HepG2 (cell line): ENCODE results near the gene ZMYND19. TPM values are rescaled to one million over a fixed set of nuclear protein-coding genes. Genes with fewer than 3 reads are reported as not detected.

Experiments used
- CHD4 ChIP-seq: fragments of 200-600 bp; sonication (generic); IDR thresholded peaks from 2 replicates; pipeline ENCODE4 v1.7.0; 2017; ENCODE audit warnings: mild to moderate bottlenecking, low read length, borderline replicate concordance
- HNRNPK ChIP-seq: fragments of 200-400 bp; formaldehyde crosslinking; IDR thresholded peaks from 2 replicates; pipeline ENCODE4 v1.6.1; 2018; ENCODE audit warnings: low read length, low read depth, moderate library complexity, mild to moderate bottlenecking; ENCODE audit not compliant: poor library complexity, severe bottlenecking
- IKZF1 ChIP-seq: fragments of 450-650 bp; IDR thresholded peaks from 2 replicates; pipeline ENCODE4 v1.7.1; 2016
- KDM2A ChIP-seq: sonication (generic); formaldehyde crosslinking; IDR thresholded peaks from 2 replicates; pipeline ENCODE4 v1.4.0; 2020; ENCODE audit warnings: low read depth, missing genetic modification reagents, borderline replicate concordance
- NFIC ChIP-seq: IDR thresholded peaks from 2 replicates; pipeline ENCODE4 v1.6.1; 2012; ENCODE audit warnings: mild to moderate bottlenecking, low read length, inconsistent platforms
- SMARCE1 ChIP-seq: fragments of 450-650 bp; IDR thresholded peaks from 2 replicates; pipeline ENCODE4 v1.6.1; 2017; ENCODE audit warnings: borderline replicate concordance
- SRY ChIP-seq: sonication (generic); formaldehyde crosslinking; IDR thresholded peaks from 2 replicates; pipeline ENCODE4 v1.8.0; 2022; ENCODE audit warnings: mild to moderate bottlenecking, missing genetic modification reagents
- THYN1 ChIP-seq: sonication (generic); formaldehyde crosslinking; IDR thresholded peaks from 2 replicates; pipeline ENCODE4 v1.8.1; 2023; ENCODE audit warnings: low read depth, mild to moderate bottlenecking, moderate library complexity, missing genetic modification reagents, borderline replicate concordance
- XRCC5 ChIP-seq: fragments of 200-400 bp; formaldehyde crosslinking; optimal IDR thresholded peaks from 2 replicates; pipeline ENCODE3; 2017; ENCODE audit warnings: mild to moderate bottlenecking, low read length
- ZBTB3 ChIP-seq: sonication (generic); formaldehyde crosslinking; IDR thresholded peaks from 2 replicates; pipeline ENCODE4 v1.4.0; 2020; ENCODE audit warnings: low read depth, mild to moderate bottlenecking, moderate library complexity, missing genetic modification reagents, borderline replicate concordance
- ZNF160 ChIP-seq: sonication (generic); formaldehyde crosslinking; IDR thresholded peaks from 2 replicates; pipeline ENCODE4 v1.8.0; 2022; ENCODE audit warnings: mild to moderate bottlenecking, inconsistent platforms, missing genetic modification reagents
- ZNF33B ChIP-seq: sonication (generic); formaldehyde crosslinking; IDR thresholded peaks from 2 replicates; pipeline ENCODE4 v1.5.1; 2020; ENCODE audit warnings: mild to moderate bottlenecking, missing genetic modification reagents
- ZNF607 ChIP-seq: sonication (generic); formaldehyde crosslinking; IDR thresholded peaks from 2 replicates; pipeline ENCODE4 v1.5.1; 2020; ENCODE audit warnings: missing genetic modification reagents, mild to moderate bottlenecking, borderline replicate concordance
- ZNF672 ChIP-seq: sonication (generic); formaldehyde crosslinking; IDR thresholded peaks from 2 replicates; pipeline ENCODE4 v1.8.1; 2022; ENCODE audit warnings: missing genetic modification reagents
- ZNF768 ChIP-seq: sonication (generic); formaldehyde crosslinking; IDR thresholded peaks from 2 replicates; pipeline ENCODE4 v1.4.0; 2020; ENCODE audit warnings: missing genetic modification reagents
- polyA plus RNA-seq, 8 experiments: library from polyadenylated mRNA; depleted of rRNA in 3 of 8; stranded (reverse) in 7 of 8; unstranded in 1 of 8; fragments of >200 nt; fragmentation: Illumina TruSeq in 4 of 8; extraction: Trizol in 4 of 8; gene quantifications; 2 replicates each; pipeline versions ENCODE4 v1.2.1 to v1.2.3, GENCODE V29; 2011 to 2016; ENCODE audit warnings: low read depth in 4 of 8, missing spikeins in 1 of 8, mixed read lengths in 1 of 8; ENCODE audit not compliant: insufficient read depth in 1 of 8
- total RNA-seq, 5 experiments: library from RNA; depleted of rRNA; stranded (reverse); fragments of >200 nt; fragmentation: Illumina TruSeq; extraction: Trizol; gene quantifications; 2 replicates each; pipeline ENCODE4 v1.2.3, GENCODE V29; 2016; ENCODE audit warnings: low read depth in 1 of 5
- TF ChIP-seq, protein P1 (sequence below): sonication (generic); formaldehyde crosslinking; IDR thresholded peaks from 2 replicates; pipeline ENCODE4 v1.4.0; 2020; ENCODE audit warnings: missing genetic modification reagents
- TF ChIP-seq, protein P2 (sequence below): sonication (generic); formaldehyde crosslinking; IDR thresholded peaks from 2 replicates; pipeline ENCODE4 v1.5.0; 2020; ENCODE audit warnings: mild to moderate bottlenecking, missing genetic modification reagents
- TF ChIP-seq, protein P3 (sequence below): sonication (generic); formaldehyde crosslinking; IDR thresholded peaks from 2 replicates; pipeline ENCODE4 v1.4.0; 2020; ENCODE audit warnings: missing genetic modification reagents
- TF ChIP-seq, protein P4 (sequence below): sonication (generic); formaldehyde crosslinking; IDR thresholded peaks from 2 replicates; pipeline ENCODE4 v1.4.0; 2020; ENCODE audit warnings: mild to moderate bottlenecking, missing genetic modification reagents

Gene ZMYND19
- total and polyA plus RNA-seq, 2 of the 13 experiments (the other 11 are each of a cell fraction or from before 2014, with no cell fraction given) = 21.3 to 38.7 TPM

DNA sequence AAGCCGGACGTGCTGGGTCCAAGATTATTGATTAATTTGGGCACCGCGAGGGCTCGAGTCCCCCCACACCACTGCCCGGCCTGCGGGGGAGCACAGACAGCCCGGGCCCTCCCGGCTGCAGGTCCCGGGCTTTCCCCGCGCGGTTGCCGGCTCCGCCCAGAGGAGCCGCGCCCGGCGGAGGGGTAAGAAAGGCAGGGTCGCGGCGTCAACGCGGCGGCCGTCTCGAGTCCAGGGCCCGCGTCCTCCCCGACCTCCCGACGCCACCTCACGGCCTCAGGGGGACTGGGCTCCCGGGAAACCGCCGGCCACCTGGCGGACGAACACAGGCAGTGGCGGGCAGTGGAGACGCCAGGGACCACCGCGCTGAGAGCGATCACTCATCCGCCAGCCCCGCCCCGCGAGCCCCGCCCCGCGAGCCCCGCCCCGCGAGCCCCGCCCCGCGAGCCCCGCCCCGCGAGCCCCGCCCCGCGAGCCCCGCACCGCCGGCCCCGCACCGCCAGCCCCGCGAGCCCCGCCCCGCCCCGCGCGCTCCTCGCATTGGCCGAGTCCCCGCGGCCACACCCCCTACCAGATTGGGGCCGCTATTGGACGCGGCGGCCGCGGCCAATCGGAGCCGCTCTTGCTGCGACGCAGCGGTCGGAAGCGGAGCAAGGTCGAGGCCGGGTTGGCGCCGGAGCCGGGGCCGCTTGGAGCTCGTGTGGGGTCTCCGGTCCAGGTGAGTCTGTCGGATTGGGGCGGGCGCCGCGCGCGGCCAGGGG is 38.9 kb downstream of the ZMYND19 start, which contains the start of gene MRPL41 (continued):
- TF ChIP-seq, protein P1, sequence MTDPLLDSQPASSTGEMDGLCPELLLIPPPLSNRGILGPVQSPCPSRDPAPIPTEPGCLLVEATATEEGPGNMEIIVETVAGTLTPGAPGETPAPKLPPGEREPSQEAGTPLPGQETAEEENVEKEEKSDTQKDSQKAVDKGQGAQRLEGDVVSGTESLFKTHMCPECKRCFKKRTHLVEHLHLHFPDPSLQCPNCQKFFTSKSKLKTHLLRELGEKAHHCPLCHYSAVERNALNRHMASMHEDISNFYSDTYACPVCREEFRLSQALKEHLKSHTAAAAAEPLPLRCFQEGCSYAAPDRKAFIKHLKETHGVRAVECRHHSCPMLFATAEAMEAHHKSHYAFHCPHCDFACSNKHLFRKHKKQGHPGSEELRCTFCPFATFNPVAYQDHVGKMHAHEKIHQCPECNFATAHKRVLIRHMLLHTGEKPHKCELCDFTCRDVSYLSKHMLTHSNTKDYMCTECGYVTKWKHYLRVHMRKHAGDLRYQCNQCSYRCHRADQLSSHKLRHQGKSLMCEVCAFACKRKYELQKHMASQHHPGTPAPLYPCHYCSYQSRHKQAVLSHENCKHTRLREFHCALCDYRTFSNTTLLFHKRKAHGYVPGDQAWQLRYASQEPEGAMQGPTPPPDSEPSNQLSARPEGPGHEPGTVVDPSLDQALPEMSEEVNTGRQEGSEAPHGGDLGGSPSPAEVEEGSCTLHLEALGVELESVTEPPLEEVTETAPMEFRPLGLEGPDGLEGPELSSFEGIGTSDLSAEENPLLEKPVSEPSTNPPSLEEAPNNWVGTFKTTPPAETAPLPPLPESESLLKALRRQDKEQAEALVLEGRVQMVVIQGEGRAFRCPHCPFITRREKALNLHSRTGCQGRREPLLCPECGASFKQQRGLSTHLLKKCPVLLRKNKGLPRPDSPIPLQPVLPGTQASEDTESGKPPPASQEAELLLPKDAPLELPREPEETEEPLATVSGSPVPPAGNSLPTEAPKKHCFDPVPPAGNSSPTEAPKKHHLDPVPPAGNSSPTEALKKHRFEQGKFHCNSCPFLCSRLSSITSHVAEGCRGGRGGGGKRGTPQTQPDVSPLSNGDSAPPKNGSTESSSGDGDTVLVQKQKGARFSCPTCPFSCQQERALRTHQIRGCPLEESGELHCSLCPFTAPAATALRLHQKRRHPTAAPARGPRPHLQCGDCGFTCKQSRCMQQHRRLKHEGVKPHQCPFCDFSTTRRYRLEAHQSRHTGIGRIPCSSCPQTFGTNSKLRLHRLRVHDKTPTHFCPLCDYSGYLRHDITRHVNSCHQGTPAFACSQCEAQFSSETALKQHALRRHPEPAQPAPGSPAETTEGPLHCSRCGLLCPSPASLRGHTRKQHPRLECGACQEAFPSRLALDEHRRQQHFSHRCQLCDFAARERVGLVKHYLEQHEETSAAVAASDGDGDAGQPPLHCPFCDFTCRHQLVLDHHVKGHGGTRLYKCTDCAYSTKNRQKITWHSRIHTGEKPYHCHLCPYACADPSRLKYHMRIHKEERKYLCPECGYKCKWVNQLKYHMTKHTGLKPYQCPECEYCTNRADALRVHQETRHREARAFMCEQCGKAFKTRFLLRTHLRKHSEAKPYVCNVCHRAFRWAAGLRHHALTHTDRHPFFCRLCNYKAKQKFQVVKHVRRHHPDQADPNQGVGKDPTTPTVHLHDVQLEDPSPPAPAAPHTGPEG (CRISPR knock-in tag) = 0 out of 2 replicates have a peak, but pooled peaks have one; percentile 3
- TF ChIP-seq XRCC5 (no peak), IKZF1 (no peak), ZNF160 (no peak), NFIC (no peak), KDM2A (CRISPR knock-in tag) (peak; percentile 68; the same call in 1 of the 2 replicates), SMARCE1 (no peak), THYN1 (CRISPR knock-in tag) (no peak), SRY (no peak), HNRNPK (peak; percentile 36), ZNF607 (CRISPR knock-in tag) (peak; percentile 83; the same call in 1 of the 2 replicates), ZBTB3 (CRISPR knock-in tag) (no peak), ZNF672 (CRISPR knock-in tag) (no peak), CHD4 (no peak), ZNF33B (CRISPR knock-in tag) (no peak), ZNF768 (CRISPR knock-in tag) (no peak)
- TF ChIP-seq, protein P2, sequence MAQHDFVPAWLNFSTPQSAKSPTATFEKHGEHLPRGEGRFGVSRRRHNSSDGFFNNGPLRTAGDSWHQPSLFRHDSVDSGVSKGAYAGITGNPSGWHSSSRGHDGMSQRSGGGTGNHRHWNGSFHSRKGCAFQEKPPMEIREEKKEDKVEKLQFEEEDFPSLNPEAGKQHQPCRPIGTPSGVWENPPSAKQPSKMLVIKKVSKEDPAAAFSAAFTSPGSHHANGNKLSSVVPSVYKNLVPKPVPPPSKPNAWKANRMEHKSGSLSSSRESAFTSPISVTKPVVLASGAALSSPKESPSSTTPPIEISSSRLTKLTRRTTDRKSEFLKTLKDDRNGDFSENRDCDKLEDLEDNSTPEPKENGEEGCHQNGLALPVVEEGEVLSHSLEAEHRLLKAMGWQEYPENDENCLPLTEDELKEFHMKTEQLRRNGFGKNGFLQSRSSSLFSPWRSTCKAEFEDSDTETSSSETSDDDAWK = no peak
- TF ChIP-seq, protein P3, sequence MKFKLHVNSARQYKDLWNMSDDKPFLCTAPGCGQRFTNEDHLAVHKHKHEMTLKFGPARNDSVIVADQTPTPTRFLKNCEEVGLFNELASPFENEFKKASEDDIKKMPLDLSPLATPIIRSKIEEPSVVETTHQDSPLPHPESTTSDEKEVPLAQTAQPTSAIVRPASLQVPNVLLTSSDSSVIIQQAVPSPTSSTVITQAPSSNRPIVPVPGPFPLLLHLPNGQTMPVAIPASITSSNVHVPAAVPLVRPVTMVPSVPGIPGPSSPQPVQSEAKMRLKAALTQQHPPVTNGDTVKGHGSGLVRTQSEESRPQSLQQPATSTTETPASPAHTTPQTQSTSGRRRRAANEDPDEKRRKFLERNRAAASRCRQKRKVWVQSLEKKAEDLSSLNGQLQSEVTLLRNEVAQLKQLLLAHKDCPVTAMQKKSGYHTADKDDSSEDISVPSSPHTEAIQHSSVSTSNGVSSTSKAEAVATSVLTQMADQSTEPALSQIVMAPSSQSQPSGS (CRISPR knock-in tag) = 0 out of 2 replicates have a peak, but pooled peaks have one; percentile 1
- TF ChIP-seq, protein P4, sequence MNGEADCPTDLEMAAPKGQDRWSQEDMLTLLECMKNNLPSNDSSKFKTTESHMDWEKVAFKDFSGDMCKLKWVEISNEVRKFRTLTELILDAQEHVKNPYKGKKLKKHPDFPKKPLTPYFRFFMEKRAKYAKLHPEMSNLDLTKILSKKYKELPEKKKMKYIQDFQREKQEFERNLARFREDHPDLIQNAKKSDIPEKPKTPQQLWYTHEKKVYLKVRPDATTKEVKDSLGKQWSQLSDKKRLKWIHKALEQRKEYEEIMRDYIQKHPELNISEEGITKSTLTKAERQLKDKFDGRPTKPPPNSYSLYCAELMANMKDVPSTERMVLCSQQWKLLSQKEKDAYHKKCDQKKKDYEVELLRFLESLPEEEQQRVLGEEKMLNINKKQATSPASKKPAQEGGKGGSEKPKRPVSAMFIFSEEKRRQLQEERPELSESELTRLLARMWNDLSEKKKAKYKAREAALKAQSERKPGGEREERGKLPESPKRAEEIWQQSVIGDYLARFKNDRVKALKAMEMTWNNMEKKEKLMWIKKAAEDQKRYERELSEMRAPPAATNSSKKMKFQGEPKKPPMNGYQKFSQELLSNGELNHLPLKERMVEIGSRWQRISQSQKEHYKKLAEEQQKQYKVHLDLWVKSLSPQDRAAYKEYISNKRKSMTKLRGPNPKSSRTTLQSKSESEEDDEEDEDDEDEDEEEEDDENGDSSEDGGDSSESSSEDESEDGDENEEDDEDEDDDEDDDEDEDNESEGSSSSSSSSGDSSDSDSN (CRISPR knock-in tag) = peak; percentile 64
